Mesenchymal stem cell (in vitro differentiated cells and primary cell): ENCODE measurements around the gene SHISA8.

Experiments
- DNase-seq: peaks from one replicate; pipeline ENCODE4 v3.0.0-alpha.2; 2013
- H2AFZ ChIP-seq: one replicate; pipeline ENCODE4 v1.6.1; 2013; ENCODE audit warnings: low read depth, mild to moderate bottlenecking, control low read depth, inconsistent platforms, low read length, moderate library complexity
- H2AK5ac ChIP-seq: 2 replicates; pipeline ENCODE4 v1.6.1; 2013; ENCODE audit warnings: low read length, moderate library complexity, mild to moderate bottlenecking, inconsistent platforms; ENCODE audit not compliant: severe bottlenecking
- H2BK120ac ChIP-seq: one replicate; pipeline ENCODE4 v1.6.1; 2013; ENCODE audit warnings: low read depth, mild to moderate bottlenecking, inconsistent platforms, low read length, moderate library complexity
- H2BK12ac ChIP-seq, 2 experiments: one replicate each; pipeline ENCODE4 v1.6.1; 2013; ENCODE audit warnings: inconsistent platforms in 2 of 2, low read length in 2 of 2, mild to moderate bottlenecking in 2 of 2, moderate library complexity in 2 of 2, control low read depth in 1 of 2
- H2BK15ac ChIP-seq: one replicate; pipeline ENCODE4 v1.6.1; 2013; ENCODE audit warnings: mild to moderate bottlenecking, low read depth, inconsistent platforms; ENCODE audit not compliant: poor library complexity, severe bottlenecking
- H2BK5ac ChIP-seq: 2 replicates; pipeline ENCODE4 v1.6.1; 2013; ENCODE audit warnings: low read depth, mild to moderate bottlenecking, low read length, control low read depth, inconsistent platforms; ENCODE audit not compliant: poor library complexity, severe bottlenecking
- H3K14ac ChIP-seq, 2 experiments: one replicate each; pipeline ENCODE4 v1.6.1; 2013; ENCODE audit warnings: inconsistent platforms in 2 of 2, low read length in 2 of 2, control low read depth in 1 of 2, mild to moderate bottlenecking in 1 of 2, moderate library complexity in 1 of 2
- H3K18ac ChIP-seq, 2 experiments: one replicate each; pipeline ENCODE4 v1.6.1; 2013; ENCODE audit warnings: inconsistent platforms in 2 of 2, low read length in 2 of 2, control low read depth in 1 of 2, low read depth in 1 of 2, mild to moderate bottlenecking in 1 of 2
- H3K23ac ChIP-seq, 2 experiments: one replicate each; pipeline ENCODE4 v1.6.1; 2013; ENCODE audit warnings: inconsistent platforms in 2 of 2, low read length in 2 of 2, mild to moderate bottlenecking in 2 of 2, moderate library complexity in 2 of 2, control low read depth in 1 of 2
- H3K27ac ChIP-seq: 2 replicates; pipeline ENCODE4 v1.5.1; 2013; ENCODE audit warnings: mild to moderate bottlenecking, moderate library complexity, low read length, control low read depth, inconsistent platforms; ENCODE audit not compliant: poor library complexity, severe bottlenecking
- H3K27me3 ChIP-seq, 2 experiments: 2 replicates each; pipeline versions ENCODE4 v1.6.1 to v1.7.0; 2013; ENCODE audit warnings: low read length in 2 of 2, mild to moderate bottlenecking in 2 of 2, moderate library complexity in 2 of 2, control low read depth in 1 of 2, inconsistent platforms in 1 of 2; ENCODE audit not compliant: control insufficient read depth in 1 of 2, insufficient read depth in 1 of 2
- H3K36me3 ChIP-seq, 2 experiments: 2 replicates each; pipeline versions ENCODE4 v1.6.1 to v1.7.0; 2013; ENCODE audit warnings: low read length in 2 of 2, control low read depth in 1 of 2, inconsistent platforms in 1 of 2, low read depth in 1 of 2, mild to moderate bottlenecking in 1 of 2; ENCODE audit not compliant: insufficient read depth in 2 of 2, control insufficient read depth in 1 of 2
- H3K4ac ChIP-seq, 2 experiments: one replicate each; pipeline ENCODE4 v1.6.1; 2013; ENCODE audit warnings: inconsistent platforms in 2 of 2, low read length in 2 of 2, mild to moderate bottlenecking in 2 of 2, moderate library complexity in 2 of 2, control low read depth in 1 of 2, low read depth in 1 of 2
- H3K4me1 ChIP-seq: 2 replicates; pipeline ENCODE4 v1.6.1; 2013; ENCODE audit warnings: low read depth, low read length, control low read depth; ENCODE audit not compliant: control insufficient read depth, insufficient read depth
- H3K4me2 ChIP-seq: 2 replicates; pipeline ENCODE4 v1.6.1; 2013; ENCODE audit warnings: low read length, mild to moderate bottlenecking, inconsistent platforms; ENCODE audit not compliant: poor library complexity, severe bottlenecking
- H3K4me3 ChIP-seq, 2 experiments: 2 replicates each; pipeline versions ENCODE4 v1.5.1 to v1.7.0; 2013; ENCODE audit warnings: low read length in 2 of 2, mild to moderate bottlenecking in 2 of 2, control low read depth in 1 of 2, low read depth in 1 of 2; ENCODE audit not compliant: insufficient read depth in 1 of 2
- H3K79me1 ChIP-seq: replicated peaks from 2 replicates; pipeline ENCODE4 v1.6.1; 2013; ENCODE audit warnings: mild to moderate bottlenecking, control low read depth, low read length, inconsistent platforms; ENCODE audit not compliant: poor library complexity, severe bottlenecking
- H3K9ac ChIP-seq: 2 replicates; pipeline ENCODE4 v1.7.0; 2013; ENCODE audit warnings: mild to moderate bottlenecking, low read length, moderate library complexity
- H3K9me3 ChIP-seq: 2 replicates; pipeline ENCODE4 v1.7.0; 2013; ENCODE audit warnings: mild to moderate bottlenecking, low read length; ENCODE audit not compliant: control insufficient read depth
- H4K8ac ChIP-seq: one replicate; pipeline ENCODE4 v1.6.1; 2013; ENCODE audit warnings: inconsistent platforms, mild to moderate bottlenecking, low read length, moderate library complexity
- H4K91ac ChIP-seq: one replicate; pipeline ENCODE4 v1.6.1; 2013; ENCODE audit warnings: mild to moderate bottlenecking, low read length, inconsistent platforms
- WGBS: methylation state at CpG from one replicate; pipeline ENCODE4 v1.1.7; 2013; ENCODE audit warnings: mixed read lengths; 5-methylcytosine and 5-hydroxymethylcytosine counted together
- small RNA-seq: library from polyadenylated mRNA; stranded (forward); fragments of <200 nt; extraction: miRNeasy Mini kit (QIAGEN cat#:217004); gene quantifications from one replicate; pipeline ENCODE3, GENCODE V24; 2013; ENCODE audit warnings: low read depth

The SHISA8 gene

DNA sequence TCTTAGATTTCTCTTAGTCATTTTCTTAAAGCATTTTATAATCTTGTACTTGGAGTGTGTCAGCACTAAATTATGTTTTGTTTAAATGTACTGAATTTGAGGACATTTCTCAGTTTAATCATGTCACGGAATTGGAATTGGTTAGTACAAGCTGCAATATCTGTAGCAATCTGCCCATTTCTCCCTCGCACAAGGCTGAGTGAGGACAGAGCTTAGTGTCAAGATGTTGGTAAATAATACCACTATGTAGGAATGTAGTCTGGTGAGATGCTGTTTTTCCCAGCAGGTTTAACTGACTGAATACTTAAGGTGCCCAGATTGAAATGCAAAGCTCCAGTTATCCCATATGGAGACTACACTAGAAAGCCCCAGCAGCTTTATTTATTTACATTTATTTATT, 51.4 kb downstream of the SHISA8 start:
- Histone ChIP-seq H2BK15ac (no peak overlapping the region), H4K8ac (no peak overlapping the region), H3K9me3 (no peaks in the 10 kb centered on the region), H3K23ac (no peak overlapping the region), H2BK12ac (no peak overlapping the region), H3K36me3 (peaks cover 17 to 19% of the 10 kb centered on the region in 2 experiments), H2AFZ (no peak overlapping the region), H3K4ac (no peak overlapping the region), H3K14ac (no peak overlapping the region), H3K27ac (no peak overlapping the region), H3K9ac (peak overlapping the region; percentile 68), H3K27me3 (no peaks in the 10 kb centered on the region), H3K18ac (no peak overlapping the region), H3K4me3 (no peak overlapping the region), H3K4me2 (no peak overlapping the region), H2BK5ac (no peak overlapping the region), H2BK120ac (no peak overlapping the region), H2AK5ac (no peak overlapping the region), H3K79me1 (peaks cover 21% of the 10 kb centered on the region), H3K4me1 (peaks cover 21% of the 10 kb centered on the region), H4K91ac (no peak overlapping the region)
- no peak for DNase-seq
- WGBS, result 94% methylated on average over 2 of the region's 2 CpGs

DNA sequence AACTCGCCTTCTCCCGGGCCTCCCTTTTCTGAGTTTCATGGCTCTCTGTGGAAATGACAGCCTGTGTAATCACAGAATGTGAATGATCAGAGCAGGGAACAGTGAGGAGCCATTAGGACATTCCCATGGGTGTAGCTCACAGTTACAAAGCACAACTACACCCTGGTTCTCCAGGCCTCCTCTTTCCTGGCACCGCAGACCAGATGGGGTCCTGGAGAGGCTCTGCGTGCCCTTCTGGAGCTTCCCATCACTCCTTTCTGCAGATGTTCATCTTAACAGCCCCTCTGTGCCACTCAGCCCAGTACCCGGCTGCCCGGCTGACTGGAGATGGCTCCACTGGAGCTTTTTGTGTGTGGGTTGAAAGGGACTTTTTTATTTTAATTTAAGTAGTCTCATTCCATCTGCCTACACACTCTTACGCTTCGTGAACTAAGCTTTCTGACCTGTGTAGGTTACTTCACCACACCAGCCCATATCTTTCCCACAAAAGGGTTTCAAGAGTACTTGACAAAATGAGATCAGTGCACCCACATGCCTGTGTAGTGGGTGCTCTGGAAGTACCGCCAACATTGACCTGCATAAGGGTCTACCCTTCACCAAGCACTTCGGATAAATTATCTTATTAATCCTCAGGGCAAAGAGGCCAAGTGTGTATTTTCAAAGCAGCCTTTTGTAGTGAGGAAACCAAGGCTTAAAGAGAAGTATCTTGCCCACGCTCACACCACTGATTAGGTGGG, 52.2 kb downstream of the SHISA8 start:
- peaks cover 24% of the 10 kb centered on the region for H3K4me1 ChIP-seq
- peak overlapping the region; percentile 2 to 13 for H3K18ac ChIP-seq
- peak overlapping the region; percentile 75 for H2AK5ac ChIP-seq
- H3K79me1 ChIP-seq, result peaks cover 17% of the 10 kb centered on the region
- peak overlapping the region in 1 of 2 experiments; percentile 41 for H3K4ac ChIP-seq
- no peaks in the 10 kb centered on the region for H3K27me3 ChIP-seq
- peaks cover 11% of the 10 kb centered on the region in 2 experiments for H3K36me3 ChIP-seq
- 87% methylated on average over 6 of the region's 11 CpGs for WGBS
- peak; percentile 59 for DNase-seq
- no peak overlapping the region for H4K91ac ChIP-seq
- no peak overlapping the region for H3K4me2 ChIP-seq
- peak overlapping the region; percentile 68 for H3K9ac ChIP-seq
- H2AFZ ChIP-seq, result no peak overlapping the region
- peak overlapping the region in 1 of 2 experiments; percentile 70 for H3K14ac ChIP-seq
- peak overlapping the region in 1 of 2 experiments; percentile 11 for H3K4me3 ChIP-seq
- H2BK15ac ChIP-seq, result peak overlapping the region; percentile 1
- no peak overlapping the region for H3K23ac ChIP-seq
- H2BK12ac ChIP-seq, result no peak overlapping the region
- no peaks in the 10 kb centered on the region for H3K9me3 ChIP-seq
- peak overlapping the region; percentile 75 for H2BK5ac ChIP-seq
- peak overlapping the region; percentile 85 for H3K27ac ChIP-seq
- no peak overlapping the region for H4K8ac ChIP-seq
- no peak overlapping the region for H2BK120ac ChIP-seq

DNA sequence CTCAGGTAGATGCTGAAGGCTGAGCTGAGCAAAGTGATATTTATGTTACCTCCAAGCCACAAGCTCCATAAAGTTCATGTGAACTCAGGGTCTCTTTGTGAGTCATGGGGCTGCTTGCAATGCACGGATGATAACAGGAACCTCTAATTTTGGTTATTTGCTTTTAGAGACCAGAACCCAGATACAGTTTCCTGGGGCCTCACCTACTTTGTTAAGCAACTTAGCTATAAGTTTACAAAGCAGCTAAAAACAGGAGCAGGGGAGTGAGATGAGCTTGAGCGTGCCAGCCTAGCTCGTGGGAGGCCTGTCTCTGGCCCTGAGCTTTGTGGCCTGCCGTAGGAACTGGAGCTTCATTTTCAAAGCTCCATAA, 52.7 kb downstream of the SHISA8 start:
- H3K4me2 ChIP-seq, result no peak overlapping the region
- peak overlapping the region; percentile 85 for H3K27ac ChIP-seq
- no peak overlapping the region for H3K14ac ChIP-seq
- no peak overlapping the region for H2BK120ac ChIP-seq
- peak overlapping the region; percentile 68 for H3K9ac ChIP-seq
- peaks cover 17% of the 10 kb centered on the region for H3K79me1 ChIP-seq
- H2AFZ ChIP-seq, result no peak overlapping the region
- peak overlapping the region; percentile 72 for H2AK5ac ChIP-seq
- no peak for DNase-seq
- H4K8ac ChIP-seq, result no peak overlapping the region
- H2BK15ac ChIP-seq, result no peak overlapping the region
- peak overlapping the region; percentile 75 for H2BK5ac ChIP-seq
- WGBS, result 48% methylated on average over 3 of the region's 4 CpGs
- H3K36me3 ChIP-seq, result peaks cover 8 to 10% of the 10 kb centered on the region in 2 experiments
- peaks cover 25% of the 10 kb centered on the region for H3K4me1 ChIP-seq
- H3K4me3 ChIP-seq, result peak overlapping the region in 1 of 2 experiments; percentile 11
- no peak overlapping the region for H2BK12ac ChIP-seq
- H3K18ac ChIP-seq, result peak overlapping the region; percentile 2 to 13
- H3K27me3 ChIP-seq, result no peaks in the 10 kb centered on the region
- H3K9me3 ChIP-seq, result no peaks in the 10 kb centered on the region
- H3K23ac ChIP-seq, result no peak overlapping the region
- H4K91ac ChIP-seq, result no peak overlapping the region
- H3K4ac ChIP-seq, result no peak overlapping the region

Small RNA genes lying within 50 kb of the gene (small RNA-seq; reads per million reads assigned to genes)
- gene MIR33A, result 78.5 reads per million, percentile 92 among the genes with 10 or more reads in this experiment
